COR-L47 (cell line): Measurements from ENCODE around the gene IGBP1.
"Not testable (repeated sequence)": the region's sequence is repeated elsewhere in the genome, so short reads cannot be mapped to it uniquely, and the experiment has no call there.

Experiments
- DNase-seq: peaks from one replicate; lab custom pipeline; 2025; lab: John Stamatoyannopoulos, UW

IGBP1 gene

DNA sequence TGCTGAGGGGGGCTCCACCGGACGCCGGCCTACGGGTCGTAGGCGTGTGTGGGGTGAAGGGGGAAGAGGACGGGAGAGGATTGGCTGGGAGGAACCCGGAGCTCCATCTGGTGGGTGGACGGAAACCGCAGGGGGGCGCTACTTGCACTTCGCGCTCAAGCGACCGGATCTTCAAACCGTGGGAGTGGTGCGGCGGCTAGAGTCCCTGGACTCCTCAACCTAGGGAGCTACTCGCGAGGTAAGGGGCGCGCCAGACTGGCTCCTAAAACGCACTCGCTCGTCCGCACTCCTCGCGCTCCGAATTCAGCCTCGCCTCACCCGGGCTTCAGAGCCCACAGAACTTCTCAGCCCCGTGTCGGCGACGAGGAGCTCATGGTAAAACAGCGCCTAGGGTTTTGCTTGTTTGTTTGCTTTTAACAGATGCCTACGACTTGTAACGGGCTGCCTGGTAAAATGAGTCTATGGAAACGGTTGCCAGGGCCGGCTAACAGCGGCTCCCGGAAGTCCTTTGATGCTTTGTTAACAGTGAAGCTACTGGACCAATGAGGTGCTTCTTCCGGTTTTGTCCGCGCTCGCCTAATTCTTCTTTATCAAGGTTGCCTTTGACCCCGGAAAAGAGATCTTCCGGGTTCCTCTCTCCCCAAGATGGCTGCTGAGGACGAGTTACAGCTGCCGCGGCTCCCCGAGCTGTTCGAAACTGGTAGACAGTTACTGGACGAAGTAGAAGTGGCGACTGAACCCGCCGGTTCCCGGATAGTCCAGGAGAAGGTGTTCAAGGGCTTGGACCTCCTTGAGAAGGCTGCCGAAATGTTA, at the start of gene IGBP1:
Gene IGBP1 (plus strand): TSS at position 145 of the 813 bp plus-strand sequence. CDS start 501 bp downstream, at position 646.
- DNase-seq, result peak; percentile 76

DNA sequence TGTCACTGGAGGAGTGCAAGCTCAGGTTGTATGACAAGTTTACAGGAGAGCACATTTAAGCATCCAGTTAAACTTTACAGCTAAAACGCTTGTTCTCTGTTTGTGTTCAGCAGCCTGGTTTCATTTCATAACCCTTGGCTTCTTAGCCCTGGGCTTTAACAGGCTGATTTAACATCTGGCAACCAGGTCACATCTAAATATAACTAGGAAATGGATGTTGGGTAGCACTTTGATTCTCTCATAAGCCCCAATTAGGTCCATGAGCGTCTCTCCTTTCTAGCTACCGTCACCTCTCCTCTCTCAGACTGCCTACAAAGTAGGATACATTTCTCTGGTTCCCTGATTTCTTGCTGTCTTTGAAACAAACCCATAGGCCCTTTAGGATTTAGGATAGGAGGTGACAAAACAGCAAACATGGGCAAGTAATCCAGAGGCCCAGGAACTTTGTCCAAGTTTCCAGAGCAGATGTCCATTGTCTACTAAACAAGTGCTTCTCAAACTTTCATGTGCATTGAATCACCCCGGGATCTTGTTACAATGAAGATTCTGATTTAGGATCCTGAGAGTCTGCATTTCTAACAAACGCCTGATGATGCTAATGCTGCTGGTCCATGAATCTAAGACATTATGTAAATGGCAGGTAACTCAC, 48.5 kb upstream of the IGBP1 start:
- DNase-seq, result no peak

DNA sequence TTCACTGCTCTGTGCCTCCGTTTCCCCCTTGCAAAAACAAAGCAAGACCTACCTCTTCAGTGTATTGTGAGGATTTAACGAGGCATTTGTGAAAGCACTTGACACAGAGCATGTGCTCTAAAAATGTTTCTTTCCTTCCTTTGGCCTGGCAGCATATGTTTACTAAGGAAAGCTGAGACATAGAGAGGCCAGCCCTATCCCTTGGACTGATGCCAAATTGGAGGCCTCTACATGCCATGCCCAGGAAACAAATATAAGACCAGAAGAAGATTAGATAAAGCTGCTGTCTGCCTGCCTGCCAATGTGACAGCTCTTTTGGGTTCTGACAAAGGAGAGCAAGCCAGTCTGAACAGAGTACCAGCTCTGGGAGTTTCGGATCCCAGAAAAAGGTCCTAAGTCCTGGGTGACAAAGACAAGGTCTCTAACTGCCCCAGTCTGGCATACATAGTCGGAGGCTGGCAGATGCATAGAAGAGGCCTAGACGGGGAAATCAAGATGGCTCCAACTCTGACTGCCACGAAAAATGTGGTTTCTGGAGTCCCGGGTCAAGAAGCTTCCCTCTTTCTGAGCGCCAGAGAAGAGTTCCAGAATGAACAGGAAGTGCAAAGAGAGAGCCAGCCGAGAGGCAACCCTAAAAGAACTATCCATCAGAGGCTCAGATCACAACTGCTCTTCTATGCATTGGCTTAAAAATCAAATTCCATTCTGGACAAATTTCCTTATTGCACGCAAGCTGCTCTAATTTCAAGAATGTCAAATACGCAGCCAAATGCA, 45.2 kb upstream of the IGBP1 start:
- no peak for DNase-seq

DNA sequence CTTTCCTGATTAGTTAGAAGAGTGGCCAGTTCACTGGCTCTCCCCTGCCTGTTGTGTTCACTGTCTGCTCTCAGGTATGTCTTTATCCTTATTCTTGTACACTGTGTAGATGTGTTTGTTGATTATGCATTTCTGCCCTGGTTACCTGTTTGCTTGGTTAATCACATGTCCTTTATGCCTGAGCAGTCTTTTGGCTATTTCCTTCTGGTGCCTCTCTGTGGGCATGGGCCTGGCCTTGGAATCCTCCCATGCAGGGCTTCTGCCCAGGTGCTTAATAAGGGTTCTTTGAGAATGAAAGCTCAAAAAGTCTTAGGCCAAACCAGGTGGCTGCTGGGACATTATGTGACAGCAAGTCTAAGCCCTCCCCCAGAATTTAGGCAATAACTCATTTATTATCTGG, 44.5 kb upstream of the IGBP1 start:
- no peak for DNase-seq

DNA sequence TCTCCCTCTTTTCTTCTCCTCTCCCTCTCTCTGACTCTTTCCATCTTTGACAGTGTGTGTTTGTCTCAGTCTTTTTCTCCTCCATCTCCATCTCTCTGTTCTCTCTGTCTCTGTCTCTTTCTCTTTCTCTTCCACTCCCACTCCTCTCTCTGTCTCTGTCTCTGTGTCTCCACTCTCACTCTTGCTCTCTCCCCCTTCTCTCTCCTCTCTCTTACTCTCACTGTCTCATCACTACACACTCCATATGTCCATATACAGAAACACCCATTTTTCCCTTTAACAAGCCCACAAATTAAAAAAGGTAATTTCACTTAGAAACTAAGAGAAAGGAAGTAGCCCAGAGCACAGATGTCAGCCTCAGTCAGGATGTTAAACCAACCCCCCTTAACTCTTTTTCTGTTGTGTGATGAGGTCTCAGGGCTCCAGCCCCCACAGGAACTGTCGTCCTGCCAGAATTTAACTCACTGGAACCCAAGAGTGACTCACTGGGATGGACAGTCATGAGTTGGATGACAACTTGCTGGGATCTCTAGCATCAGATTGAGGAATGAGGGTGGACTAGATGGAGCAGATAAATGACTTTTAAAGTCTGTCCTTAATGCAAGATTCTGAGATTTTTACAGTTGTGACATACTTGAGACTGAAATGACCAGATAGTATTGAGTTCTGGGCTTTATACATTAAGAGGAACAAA, 43.5 kb upstream of the IGBP1 start:
- no peak for DNase-seq

DNA sequence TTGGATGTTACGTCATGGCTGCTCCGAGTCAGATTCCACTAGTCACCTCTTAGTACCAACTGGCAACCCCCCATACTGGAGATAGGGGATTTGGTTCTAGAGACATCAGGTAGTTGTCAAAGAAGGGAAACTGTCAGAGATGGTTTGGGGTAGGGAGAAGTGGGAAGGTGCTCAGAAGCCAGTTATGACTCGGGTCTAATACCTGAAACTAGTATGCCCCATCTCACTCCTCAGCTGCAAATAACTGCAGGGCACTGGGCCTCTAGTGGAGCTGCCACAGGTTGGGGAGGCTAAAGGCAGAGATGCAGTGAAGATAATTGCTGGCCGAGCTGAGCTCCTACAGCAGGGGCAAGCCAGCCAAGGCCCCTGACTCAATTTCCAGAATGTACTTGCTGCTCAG, 41.0 kb upstream of the IGBP1 start:
- no peak for DNase-seq

DNA sequence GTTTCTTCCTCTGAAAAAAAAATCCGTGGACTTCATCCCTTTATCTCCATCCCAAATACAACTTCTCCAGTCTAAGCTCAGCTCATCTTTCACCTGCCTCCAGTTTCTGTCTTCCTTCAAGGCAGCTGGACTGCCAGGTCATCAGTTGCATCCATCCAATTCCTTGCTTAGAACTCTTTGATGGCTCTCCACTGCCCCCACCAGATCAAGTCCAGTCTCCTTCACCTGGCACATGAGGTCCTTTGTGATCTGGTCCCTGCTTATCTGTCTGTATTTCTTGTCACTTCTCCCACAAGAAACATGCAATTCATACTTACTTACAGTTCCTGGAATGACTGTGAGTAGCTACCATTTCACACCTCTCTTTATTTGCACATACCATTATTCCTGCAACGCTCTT, 37.2 kb upstream of the IGBP1 start:
- DNase-seq, result no peak

DNA sequence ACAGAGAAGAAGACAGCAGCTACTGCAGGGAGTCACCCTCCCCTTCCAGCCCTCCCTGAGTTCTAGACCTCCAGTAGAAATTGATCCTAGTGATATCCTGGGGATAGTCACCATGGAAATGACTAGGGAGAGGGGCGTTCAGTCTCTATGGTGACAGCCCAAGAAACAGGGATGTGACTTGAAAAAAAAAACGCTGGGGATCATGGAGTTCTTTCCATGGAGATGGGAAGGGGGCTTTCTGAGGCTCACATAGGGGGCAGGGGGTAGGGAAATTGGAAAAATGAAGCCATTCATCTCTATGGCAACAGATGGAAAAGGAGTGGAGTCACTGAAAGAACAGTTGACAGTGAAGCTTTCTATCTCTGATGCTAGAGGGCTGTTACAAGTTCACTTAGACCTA, 28.0 kb upstream of the IGBP1 start:
- no peak for DNase-seq

DNA sequence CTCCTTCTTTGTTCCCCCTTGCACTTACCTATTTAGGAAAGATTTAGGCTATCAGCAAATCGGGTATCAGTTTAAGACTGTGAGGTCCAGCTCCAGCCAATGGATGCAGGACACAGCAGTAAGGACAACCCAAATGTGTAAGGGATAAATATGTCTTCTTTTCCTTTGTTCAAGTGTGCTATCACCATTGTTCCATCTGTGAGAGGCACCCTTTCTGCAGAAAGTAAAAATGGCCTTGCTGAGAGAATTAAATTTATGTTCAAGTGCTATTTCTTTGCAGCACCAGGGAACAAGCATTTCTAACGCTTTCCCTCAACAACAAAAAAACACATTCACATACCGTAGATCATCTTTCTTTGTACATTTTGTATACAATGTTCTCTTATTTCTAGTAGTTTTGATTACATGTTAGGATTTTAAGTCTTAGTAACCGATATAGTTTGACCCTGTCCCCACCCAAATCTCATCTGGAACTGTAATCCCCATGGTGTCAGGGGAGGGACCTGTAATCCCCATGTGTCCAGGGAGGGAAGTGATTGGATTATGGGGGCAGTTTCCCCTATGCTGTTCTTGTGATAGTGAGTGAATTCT, 21.7 kb upstream of the IGBP1 start:
- not testable (repeated sequence) for DNase-seq

DNA sequence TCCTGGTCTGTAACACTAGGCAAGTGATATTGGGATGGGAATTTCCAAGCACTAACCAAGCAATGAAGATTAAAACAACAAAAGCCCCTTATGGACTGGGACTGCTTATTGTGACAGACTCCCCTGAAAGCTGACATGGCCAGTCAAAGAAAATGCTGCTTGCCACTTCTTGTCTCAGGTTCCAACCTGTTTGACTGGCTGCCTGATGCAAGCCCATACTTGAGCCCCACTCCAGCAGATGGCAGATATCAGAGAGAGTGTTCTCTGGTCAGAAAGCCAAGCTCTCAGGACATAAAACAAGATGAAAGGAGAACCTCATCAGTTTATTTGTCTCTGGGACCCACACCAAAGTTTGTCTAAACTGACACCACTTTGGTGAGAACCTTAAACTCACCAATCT, 15.5 kb upstream of the IGBP1 start:
- DNase-seq, result no peak

DNA sequence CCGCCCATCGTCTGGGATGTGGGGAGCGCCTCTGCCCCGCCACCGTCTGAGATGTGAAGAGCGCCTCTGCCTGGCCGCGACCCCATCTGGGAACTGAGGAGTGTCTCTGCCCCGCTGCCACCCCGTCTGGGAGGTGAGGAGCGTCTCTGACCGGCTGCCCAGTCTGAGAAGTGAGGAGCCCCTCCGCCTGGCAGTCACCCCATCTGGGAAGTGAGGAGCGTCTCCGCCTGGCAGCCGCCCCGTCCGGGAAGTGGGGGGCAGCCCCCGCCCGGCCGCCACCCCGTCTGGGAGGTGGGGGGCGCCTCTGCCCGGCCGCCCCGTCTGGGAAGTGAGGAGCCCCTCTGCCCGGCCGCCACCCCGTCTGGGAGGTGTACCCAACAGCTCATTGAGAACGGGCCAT, 10.2 kb upstream of the IGBP1 start:
- not testable (repeated sequence) for DNase-seq

DNA sequence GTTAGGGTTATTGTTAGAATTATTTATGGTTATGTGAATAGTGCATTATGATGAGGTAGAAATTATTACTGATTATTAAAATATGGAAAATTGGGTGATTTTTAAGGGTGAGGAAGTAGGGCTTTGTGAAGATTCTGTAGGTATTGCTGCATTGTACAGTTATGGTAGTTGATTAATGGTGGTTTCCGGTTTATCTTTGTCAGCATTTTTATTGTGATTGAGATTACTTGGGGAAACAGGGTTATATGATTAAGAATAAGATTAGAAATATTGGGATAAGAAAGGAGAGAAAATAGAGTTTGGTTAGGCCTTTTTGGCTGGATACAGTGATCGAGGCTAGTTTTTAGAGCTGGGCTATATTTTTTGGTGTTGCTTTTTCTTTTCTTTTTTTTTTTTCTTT, 8.6 kb upstream of the IGBP1 start:
- DNase-seq, result no peak

DNA sequence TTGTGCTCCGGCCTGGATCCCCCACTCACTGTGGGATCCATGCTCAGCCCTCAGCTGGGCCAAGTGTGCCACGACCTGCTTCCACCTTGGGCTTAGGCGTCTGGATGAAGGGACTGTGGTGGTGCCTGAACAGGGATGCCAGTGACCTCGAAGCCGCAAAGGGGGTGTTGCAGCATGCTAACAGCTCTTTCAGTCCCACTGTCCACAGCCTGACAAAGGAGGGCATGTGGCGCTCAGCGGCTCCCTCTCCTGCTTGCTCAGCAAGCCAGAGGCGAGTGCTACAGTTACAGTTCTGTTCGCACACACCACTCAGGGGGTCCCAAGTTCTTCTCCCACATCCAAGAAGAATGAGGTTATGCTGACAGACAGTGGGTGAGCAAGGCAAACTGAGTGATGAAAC, 5.2 kb upstream of the IGBP1 start:
- DNase-seq, result no peak

DNA sequence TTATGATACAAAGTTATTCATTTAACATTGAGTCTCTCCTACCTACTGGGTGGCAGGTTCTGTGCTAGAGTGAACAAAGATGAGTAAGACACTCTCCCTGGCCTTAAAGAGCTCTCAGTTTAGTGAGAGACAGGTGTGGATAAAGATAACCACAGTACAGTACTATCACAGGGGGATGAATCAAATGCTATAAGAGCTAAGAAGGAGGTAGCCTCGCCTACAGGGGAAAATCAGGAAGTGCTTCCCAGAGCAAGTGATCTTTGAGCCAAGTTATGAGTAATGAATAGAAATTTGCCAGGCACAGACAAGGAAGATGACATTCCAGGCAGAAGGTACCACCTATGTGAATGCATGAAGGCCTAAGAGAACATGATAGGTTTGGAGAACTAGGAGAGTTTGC, 3.4 kb upstream of the IGBP1 start:
- no peak for DNase-seq

DNA sequence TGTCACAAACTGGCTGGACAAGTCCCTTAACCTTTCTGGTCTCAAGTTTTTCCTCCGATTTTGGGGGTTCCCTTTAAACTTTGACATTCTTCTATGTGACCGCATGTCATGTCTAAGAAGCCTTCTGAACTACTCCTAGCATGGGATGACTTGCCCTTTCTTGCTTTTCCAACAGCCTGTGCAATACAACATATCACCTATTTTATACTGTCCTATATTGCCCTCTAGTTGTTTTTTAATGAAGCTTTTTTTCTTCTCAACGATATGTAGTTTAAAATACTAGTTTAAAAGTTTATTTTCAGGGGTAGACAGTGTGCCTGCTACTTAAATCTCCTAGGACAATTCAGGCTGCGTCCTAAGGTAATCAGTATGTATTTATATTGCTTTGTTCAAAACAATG, 1.0 kb upstream of the IGBP1 start:
- no peak for DNase-seq

DNA sequence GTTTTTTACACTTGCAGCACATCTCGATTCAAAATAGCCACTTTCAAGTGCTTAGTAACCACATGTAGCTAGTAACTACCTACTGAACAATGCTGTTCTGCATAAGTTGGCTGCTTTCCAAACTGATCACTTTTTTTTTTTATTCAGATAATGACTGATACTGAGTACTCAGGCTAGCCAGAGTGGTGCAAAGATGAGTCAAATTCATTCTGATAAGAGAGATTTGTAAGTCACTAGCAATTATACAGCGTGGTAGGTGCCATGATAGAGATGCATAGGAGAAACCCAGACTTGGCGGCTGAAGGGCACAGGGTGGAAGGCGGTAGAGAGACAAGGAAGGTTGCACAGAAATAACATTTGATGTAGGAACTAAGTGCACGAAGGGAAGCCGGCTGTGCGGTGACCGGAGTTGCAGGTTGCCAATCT, 357 bp upstream of the IGBP1 start:
- DNase-seq, result no peak

DNA sequence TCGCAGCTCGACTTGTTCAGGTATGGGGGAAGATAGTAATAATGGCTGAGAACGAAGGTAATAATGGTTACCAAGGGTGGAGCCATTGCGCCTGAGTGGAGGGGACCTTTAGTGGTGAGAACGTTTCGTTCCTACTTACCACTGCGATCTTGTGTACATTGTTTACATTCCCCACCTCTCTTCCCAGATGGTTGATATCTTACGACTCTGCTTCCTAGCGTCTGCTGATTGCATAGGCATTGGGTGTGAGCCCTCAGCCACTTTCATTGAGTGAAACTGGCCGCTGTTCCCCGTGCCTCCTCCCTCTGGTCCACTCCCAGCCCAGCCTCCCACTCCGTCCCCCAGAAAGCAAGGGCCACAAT, 850 bp downstream of the IGBP1 start:
- DNase-seq, result no peak

DNA sequence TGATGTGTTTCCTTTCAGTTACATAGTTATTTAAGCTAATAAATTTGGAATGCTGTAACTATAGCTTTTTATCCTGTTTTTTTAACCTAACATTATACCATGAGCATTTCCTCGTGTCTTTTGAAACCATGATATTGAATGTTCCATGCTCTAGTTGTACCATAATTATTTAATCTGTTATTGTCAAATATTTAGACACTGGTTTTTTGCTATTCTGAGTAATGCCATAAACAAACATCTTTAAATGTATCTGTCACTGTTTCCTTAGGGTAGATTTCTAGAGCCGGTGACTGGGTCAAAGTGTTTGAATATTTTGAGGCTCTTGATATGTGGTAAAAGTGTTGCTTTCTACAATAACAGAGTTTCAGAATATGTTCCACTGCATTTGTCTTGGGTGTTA, 5.4 kb downstream of the IGBP1 start:
- no peak for DNase-seq

DNA sequence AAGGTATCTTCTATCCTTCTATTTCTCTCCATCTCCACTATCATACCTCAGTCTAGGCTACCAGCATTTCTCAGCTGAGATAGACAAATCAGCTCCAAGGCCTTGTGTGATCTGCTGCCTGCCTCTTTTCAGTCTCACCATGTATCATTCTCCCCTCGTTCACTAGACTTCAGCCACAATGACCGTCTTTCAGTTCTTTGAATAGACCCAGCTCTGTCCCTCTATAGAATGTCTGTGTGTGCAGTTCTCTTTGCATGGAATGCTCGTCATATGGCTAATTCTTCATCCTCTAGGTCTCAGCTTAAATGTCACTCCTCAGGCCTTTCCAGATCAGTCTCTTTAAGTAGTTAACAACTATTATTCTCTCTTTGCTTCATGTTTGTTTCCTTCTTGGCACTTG, 6.5 kb downstream of the IGBP1 start:
- no peak for DNase-seq

DNA sequence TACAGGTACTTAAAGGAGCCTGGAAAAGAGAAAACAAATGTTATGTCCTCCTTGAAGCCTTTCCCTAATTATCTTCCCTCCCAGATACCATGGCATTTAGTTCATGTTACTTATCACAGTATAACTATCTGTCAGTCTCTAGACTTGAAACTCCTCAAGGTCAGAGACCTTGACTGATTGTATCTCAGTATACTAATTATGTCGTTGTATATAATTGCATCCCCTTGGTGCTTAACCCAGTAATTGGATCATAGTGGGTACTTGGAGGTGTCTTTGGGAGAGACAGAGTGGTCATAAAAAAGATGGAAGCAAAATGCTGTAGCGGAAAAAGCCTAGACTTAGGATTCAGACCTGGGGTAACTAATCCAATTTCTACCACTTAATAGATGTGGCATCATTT, 8.1 kb downstream of the IGBP1 start:
- no peak for DNase-seq

DNA sequence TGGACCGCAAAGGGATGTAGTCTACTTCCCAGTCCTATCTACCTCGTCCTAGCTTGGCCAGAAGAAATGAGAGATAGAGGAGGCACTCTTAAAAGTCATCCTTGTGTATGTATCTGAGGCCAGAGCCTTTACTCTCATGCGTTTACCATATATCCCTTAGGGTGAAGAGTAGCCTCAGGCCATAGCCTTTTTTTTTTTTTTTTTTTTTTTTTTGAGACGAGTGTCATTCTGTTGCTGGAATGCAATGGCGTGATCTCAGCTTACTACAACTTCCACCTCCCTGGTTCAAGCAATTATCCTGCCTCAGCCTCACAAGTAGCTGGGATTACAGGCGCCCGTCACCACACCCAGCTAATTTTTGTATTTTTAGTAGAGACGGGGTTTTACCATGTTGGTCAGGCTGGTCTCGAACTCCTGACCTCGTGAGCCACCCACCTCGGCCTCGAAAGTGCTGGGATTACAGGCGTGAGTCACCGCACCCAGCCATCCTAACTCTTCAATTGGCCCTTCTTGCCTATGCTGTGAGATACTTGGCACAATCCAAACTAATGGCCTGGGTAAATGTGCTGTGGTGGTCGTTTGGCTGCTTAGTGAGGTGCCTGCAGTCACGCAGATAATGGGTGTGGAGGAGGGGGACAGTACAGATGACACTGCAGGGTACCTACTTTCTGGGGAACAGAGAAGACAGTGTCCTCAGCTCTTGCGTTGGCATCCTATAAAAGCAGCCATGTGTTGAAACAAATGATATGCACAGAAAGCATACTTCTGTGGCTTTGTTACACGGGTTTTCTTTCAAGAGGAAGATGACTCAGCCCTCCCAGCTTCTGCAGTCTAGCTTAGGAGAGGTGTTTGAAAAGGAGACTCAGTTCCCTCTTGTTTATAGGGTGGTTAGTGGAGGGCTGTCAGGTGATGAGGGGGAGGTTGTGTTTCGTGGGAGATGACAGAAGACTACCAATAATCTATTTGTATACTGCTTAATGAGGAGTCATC, 33.6 kb downstream of the IGBP1 start:
- no peak for DNase-seq
